Gastrocnemius medialis (tissue), 4 donors: Measurements from ENCODE around the gene PRCD. TPM values are rescaled to one million over a fixed set of nuclear protein-coding genes. Genes with fewer than 3 reads are reported as not detected.

ENCODE experiments used
- ATAC-seq, 2 donors: fragments of 150-250 bp; one replicate each; pipeline ENCODE4 v1.9.1; 2016
- DNase-seq, 2 donors: peaks; one replicate each; pipeline ENCODE4 v3.0.0-alpha.2; 2019
- H3K27ac ChIP-seq, 4 donors: fragments of 200-600 bp; sonication (generic); 1 replicate in 1 of 4; 2 replicates in 3 of 4; pipeline ENCODE4 v1.5.1; 2016 to 2018; ENCODE audit warnings: mild to moderate bottlenecking in 2 of 4, moderate library complexity in 1 of 4
- H3K27me3 ChIP-seq, 3 donors: fragments of 200-600 bp; sonication (generic) in 2 of 3; 1 replicate in 1 of 3; 2 replicates in 2 of 3; pipeline versions ENCODE4 v1.5.1 to v1.6.0; 2016 to 2019; ENCODE audit warnings: mild to moderate bottlenecking in 1 of 3, moderate library complexity in 1 of 3
- H3K36me3 ChIP-seq, 2 donors: fragments of 200-600 bp; sonication (generic) in 1 of 2; one replicate each; pipeline ENCODE4 v1.5.1; 2017 to 2018
- H3K4me1 ChIP-seq, 2 donors: fragments of 200-600 bp; sonication (generic) in 1 of 2; one replicate each; pipeline ENCODE4 v1.5.1; 2016 to 2017; ENCODE audit warnings: mild to moderate bottlenecking in 2 of 2
- H3K4me3 ChIP-seq, 4 donors: fragments of 200-600 bp; sonication (generic) in 3 of 4; 1 replicate in 1 of 4; 2 replicates in 3 of 4; pipeline ENCODE4 v1.5.1; 2016 to 2019; ENCODE audit warnings: mild to moderate bottlenecking in 2 of 4
- H3K9me3 ChIP-seq, 3 donors: fragments of 200-600 bp; sonication (generic) in 2 of 3; 1 replicate in 1 of 3; 2 replicates in 2 of 3; pipeline ENCODE4 v1.5.1; 2016 to 2019
- POLR2A ChIP-seq, 2 donors: fragments of 450-650 bp; IDR thresholded peaks; one replicate each; pipeline ENCODE4 v1.6.1; 2017; ENCODE audit warnings: antibody characterized with exemption in 2 of 2, mild to moderate bottlenecking in 2 of 2, moderate library complexity in 2 of 2
- in situ Hi-C, 4 donors: fragments of 200-750 bp; cut with MboI; loops; one replicate each; pipeline versions ENCODE4 v1.15.0 to v1.8.0; 2017; ENCODE audit warnings: low sequenced_read_pairs in 4 of 4
- intact Hi-C: fragments of 100-400 bp; cut with DNase I; formaldehyde crosslinking; loops from one replicate; pipeline ENCODE4 v1.15.1; 2023; ENCODE audit warnings: low total_unique reads
- total RNA-seq, 4 donors: library from RNA; depleted of rRNA; stranded (reverse); fragments of >200 nt; gene quantifications; one replicate each; pipeline versions ENCODE4 v1.1.0 to v1.2.3, GENCODE V29; 2016
- TF ChIP-seq, protein P1 (sequence below), 5 experiments: fragments of 450-650 bp in 3 of 5; fragments of 200-600 bp in 2 of 5; sonication (generic) in 2 of 5; IDR thresholded peaks in 4 of 5; conservative IDR thresholded peaks in 1 of 5; 1 replicate in 4 of 5; 2 replicates in 1 of 5; pipeline ENCODE4 v1.5.1; 2016 to 2019; ENCODE audit warnings: antibody characterized with exemption in 5 of 5, mild to moderate bottlenecking in 3 of 5, moderate library complexity in 3 of 5

Gene PRCD
- total RNA-seq, 4 donors from 2014 or later = 0.33 to 3.7 (median 1.1) TPM; not detected in 1

DNA sequence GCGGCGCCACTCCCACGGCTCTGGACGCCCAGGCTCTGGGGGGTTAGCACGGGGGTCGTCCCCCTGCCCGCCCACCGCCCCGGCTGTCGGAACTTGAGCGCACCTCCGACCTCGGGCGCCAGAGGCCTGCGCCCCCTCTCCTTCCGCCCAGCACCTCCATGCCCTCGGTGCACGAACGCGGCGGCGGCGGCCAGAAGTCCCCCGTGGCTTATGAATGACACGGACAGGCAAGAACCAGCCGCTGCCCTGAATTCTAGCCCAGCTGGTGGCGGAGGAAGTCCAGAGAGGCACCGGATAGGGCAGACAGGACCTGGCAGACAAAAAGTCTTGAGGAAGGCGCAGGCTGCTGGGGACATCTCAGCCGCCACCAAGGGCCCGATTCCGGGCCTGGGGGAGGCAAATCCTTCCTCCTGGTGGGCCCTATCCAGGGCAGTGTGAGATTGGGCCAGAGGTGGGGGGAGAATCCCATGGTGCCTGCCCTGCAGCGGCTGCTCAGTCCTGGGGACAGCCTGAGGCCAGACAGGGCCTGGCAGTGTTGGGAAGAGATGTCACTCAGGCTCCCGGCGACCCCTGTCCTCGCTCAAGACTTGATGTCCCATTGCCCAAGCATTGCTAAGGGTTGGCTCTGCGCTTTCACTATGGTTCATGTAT lies 1.4 kb upstream of the PRCD start:
- ATAC-seq = no peak
- in situ Hi-C loops = no loop called here
- intact Hi-C loops = no loop called here
- TF ChIP-seq, protein P1, sequence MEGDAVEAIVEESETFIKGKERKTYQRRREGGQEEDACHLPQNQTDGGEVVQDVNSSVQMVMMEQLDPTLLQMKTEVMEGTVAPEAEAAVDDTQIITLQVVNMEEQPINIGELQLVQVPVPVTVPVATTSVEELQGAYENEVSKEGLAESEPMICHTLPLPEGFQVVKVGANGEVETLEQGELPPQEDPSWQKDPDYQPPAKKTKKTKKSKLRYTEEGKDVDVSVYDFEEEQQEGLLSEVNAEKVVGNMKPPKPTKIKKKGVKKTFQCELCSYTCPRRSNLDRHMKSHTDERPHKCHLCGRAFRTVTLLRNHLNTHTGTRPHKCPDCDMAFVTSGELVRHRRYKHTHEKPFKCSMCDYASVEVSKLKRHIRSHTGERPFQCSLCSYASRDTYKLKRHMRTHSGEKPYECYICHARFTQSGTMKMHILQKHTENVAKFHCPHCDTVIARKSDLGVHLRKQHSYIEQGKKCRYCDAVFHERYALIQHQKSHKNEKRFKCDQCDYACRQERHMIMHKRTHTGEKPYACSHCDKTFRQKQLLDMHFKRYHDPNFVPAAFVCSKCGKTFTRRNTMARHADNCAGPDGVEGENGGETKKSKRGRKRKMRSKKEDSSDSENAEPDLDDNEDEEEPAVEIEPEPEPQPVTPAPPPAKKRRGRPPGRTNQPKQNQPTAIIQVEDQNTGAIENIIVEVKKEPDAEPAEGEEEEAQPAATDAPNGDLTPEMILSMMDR (IDR thresholded peaks at IDR 0.05 in 4 of 5, conservative IDR thresholded peaks at IDR 0.05 in 1 of 5) = no peak
- no peak for TF ChIP-seq POLR2A (IDR thresholded peaks at IDR 0.05)
- Histone ChIP-seq H3K27me3 (peaks cover 0 to 13% (median 4%) of the 10 kb centered on the region in 3 donors), H3K4me3 (peak overlapping the region; percentile 52 to 56 (median 52)), H3K36me3 (no peaks in the 10 kb centered on the region), H3K9me3 (no peaks in the 10 kb centered on the region), H3K27ac (peak overlapping the region; percentile 71 to 90 (median 78)), H3K4me1 (peaks cover 18 to 29% of the 10 kb centered on the region in 2 donors)
- no peak for DNase-seq

- intact Hi-C loops (no loop called here), in situ Hi-C loops (no loop called here)
- H3K9me3 ChIP-seq = no peaks in the 10 kb centered on the region
- peaks cover 0 to 13% (median 4%) of the 10 kb centered on the region in 3 donors for H3K27me3 ChIP-seq
- ATAC-seq = no peak
- no peak for TF ChIP-seq POLR2A (IDR thresholded peaks at IDR 0.05)
- TF ChIP-seq, protein P1 (IDR thresholded peaks at IDR 0.05 in 4 of 5, conservative IDR thresholded peaks at IDR 0.05 in 1 of 5) = no peak
- H3K4me3 ChIP-seq = peak overlapping the region in 3 of 4 donors; percentile 52 to 56 (median 53)
- no peaks in the 10 kb centered on the region for H3K36me3 ChIP-seq
- H3K27ac ChIP-seq = peak overlapping the region; percentile 71 to 90 (median 78)
- DNase-seq = no peak
- peaks cover 24 to 35% of the 10 kb centered on the region in 2 donors for H3K4me1 ChIP-seq
Measured at GRCh38 chr17:76538941-76539570, 788 bp upstream of the PRCD start.

DNA sequence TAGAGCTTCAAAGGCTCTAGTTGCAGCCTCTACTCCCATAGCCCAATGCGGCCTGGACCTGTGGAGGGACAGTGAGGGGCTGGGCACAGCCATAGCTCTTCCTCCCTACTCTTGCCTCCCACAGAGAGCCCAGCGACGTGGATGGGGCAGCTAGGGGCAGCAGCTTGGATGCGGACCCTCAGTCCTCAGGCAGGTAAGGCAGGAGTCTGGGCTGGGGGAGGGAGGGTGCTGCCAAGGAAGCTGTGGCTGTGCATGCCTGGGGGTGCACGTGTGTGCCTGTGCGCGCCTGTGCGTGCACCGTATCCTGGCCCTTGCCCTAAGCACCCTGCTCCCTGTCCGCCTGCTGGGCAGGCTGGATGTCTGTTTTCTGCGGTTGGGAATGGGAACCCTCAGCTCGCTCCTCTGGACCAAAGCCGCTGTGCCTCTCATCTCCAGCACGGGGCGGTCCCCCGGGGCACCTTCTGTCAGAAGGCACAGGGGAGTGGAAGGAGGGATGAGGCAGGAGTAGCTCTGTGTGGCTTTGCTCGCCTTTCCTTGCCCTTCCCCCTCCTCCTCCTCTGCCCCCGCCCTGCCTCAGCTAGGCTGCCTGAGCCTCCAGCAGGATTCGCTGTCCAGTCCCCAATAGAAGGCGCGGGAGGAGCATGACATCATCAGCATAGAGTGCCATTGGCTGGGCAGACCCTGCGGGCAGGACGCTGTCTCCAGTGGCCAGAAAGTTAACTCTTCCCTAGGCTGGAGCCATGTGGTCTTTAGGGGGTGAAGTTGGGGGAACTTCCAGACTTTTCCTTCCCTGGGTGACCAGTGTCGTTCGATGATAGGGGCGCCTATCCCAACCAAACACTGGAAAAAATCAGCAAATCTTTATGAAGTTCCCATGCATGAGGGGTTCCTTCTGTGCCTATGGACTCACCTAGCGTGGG lies 797 bp downstream of the PRCD start:
- Histone ChIP-seq H3K9me3 (no peaks in the 10 kb centered on the region), H3K4me1 (peaks cover 40 to 51% of the 10 kb centered on the region in 2 donors), H3K27ac (peak overlapping the region; percentile 73 to 82 (median 76)), H3K4me3 (peak overlapping the region; percentile 47 to 62 (median 52)), H3K36me3 (no peaks in the 10 kb centered on the region), H3K27me3 (peaks cover 0 to 13% (median 4%) of the 10 kb centered on the region in 3 donors)
- intact Hi-C loops (no loop called here), in situ Hi-C loops (no loop called here)
- TF ChIP-seq, protein P1 (IDR thresholded peaks at IDR 0.05 in 4 of 5, conservative IDR thresholded peaks at IDR 0.05 in 1 of 5) = peak; percentile 18 to 31 (median 31)
- TF ChIP-seq POLR2A (IDR thresholded peaks at IDR 0.05) = peak; percentile 44 to 63
- peak; percentile 94 to 95 for DNase-seq
- peak; percentile 97 to 98 for ATAC-seq

DNA sequence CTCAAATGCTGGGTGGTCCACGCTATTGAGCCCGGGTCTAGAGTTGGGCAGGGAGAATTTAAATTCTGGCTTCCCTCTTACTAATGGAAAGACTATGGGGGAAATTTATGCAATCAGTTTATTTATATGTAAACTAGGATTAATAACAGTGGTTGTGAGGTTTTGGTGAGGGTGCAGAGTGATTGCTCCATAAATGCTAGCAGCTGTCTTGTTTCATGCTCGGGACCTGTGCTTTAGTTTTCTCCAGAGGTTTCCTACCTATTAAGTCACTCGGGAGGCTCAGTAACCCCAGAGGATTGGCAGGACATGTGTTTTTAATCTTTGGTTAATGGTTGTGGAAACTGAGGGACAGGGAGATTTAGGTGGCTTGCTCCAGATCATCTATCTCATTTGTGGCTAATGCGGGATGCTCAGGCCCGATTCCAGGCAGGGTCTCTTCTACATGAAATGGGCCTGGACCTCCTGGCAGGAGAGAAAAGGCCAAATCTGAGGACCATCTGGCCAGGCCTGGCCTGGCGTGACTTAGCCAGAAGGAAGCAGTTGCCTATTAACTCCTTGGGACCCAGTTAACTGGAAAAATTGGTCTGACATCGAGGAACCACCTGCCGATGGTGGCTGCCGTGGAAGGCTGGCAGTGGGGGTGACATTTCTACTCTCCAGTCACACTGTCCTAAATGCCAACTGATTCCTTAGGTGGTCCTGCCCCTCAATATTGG lies 2.1 kb downstream of the PRCD start:
- Histone ChIP-seq H3K4me1 (peaks cover 50 to 63% of the 10 kb centered on the region in 2 donors), H3K9me3 (no peaks in the 10 kb centered on the region), H3K36me3 (no peaks in the 10 kb centered on the region), H3K4me3 (no peak overlapping the region), H3K27ac (no peak overlapping the region), H3K27me3 (peaks cover 0 to 11% (median 4%) of the 10 kb centered on the region in 3 donors)
- intact Hi-C loops = no loop called here
- no peak for DNase-seq
- ATAC-seq = no peak
- TF ChIP-seq POLR2A (IDR thresholded peaks at IDR 0.05) = no peak
- TF ChIP-seq, protein P1 (IDR thresholded peaks at IDR 0.05 in 4 of 5, conservative IDR thresholded peaks at IDR 0.05 in 1 of 5) = no peak
- in situ Hi-C loops = no loop called here
